ENCODE results near the gene GRAMD1B.

DNA sequence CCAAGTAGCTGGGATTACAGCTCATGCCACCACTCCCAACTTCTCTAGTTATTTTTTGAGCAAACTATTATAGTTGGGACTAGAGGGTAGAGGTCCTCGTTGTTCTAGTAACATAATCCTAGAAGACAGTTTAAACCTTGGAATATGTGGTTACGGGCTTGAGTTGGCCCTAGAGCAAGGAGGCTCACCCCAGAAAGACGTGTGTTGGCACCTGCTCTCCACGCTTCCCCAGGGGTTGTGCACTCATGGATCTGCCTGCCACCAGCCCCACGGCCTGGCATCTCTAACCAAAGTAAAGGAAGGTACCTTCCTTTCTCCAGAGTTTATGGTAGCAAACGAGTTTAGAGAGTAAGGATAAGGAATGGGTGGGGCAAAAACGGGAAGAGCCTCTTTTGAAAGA lies 145.4 kb downstream of the GRAMD1B start:
- TF ChIP-seq POLR2A (IDR thresholded peaks at IDR 0.05; ENCODE audit: borderline replicate concordance, extremely low read depth, insufficient read depth, insufficient read length), result no peak
- TF ChIP-seq CTCF (IDR thresholded peaks at IDR 0.05 in 2 of 3, conservative IDR thresholded peaks at IDR 0.05 in 1 of 3; ENCODE audit: borderline replicate concordance in 1 of 3, insufficient read depth in 1 of 3, low read depth in 2 of 3, low read length in 2 of 3), result no peak
- no peak for TF ChIP-seq ATF3 (IDR thresholded peaks at IDR 0.05)
- TF ChIP-seq, protein P1, sequence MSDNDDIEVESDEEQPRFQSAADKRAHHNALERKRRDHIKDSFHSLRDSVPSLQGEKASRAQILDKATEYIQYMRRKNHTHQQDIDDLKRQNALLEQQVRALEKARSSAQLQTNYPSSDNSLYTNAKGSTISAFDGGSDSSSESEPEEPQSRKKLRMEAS (IDR thresholded peaks at IDR 0.05), result no peak
- TF ChIP-seq POLR2AphosphoS5 (IDR thresholded peaks at IDR 0.05; ENCODE audit: low read depth, low read length), result no peak
- no peak for TF ChIP-seq EGR1 (IDR thresholded peaks at IDR 0.05; ENCODE audit: low read depth)
- TF ChIP-seq CBX3 (IDR thresholded peaks at IDR 0.05; ENCODE audit: low read depth), result no peak
- TF ChIP-seq CEBPB (IDR thresholded peaks at IDR 0.05; ENCODE audit: low read depth), result no peak
